Measurements from ENCODE around the gene TAAR1.

DNA sequence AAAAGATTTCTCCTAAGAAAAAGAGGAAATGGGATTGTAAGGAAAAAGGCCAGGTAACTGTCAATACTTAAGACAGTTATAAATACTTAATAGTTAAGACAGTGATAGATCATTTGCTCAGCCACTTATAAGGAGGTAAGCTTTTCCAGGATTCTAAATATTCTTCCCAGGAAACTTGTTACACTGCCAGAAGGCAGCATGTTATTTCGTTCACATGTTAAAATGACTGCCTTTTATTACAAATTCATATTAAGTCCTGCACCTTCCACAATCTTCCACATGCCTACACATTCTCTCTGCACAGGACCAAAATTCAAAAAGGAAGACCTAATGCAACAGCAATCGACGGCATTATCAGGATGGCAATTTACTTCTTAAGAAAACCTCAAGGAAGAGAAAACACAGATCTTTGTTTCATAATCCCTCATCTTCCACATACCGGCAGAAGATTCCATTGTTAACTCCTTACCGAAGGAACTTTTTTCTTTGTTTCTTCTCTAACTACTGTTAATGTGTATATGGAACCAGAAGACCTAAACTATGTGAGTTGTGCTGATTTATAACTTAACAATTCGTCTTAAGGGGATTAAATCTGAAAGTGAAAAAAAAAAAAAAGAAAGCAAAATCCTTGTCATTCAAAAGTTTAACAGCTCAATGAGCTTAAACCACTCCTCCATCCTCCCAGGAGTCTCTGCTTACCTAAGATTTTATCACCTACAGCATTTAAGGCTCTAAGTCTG, 35.7 kb downstream of the TAAR1 start:
- TF ChIP-seq SIN3A (IDR thresholded peaks at IDR 0.05; ENCODE audit: low read depth) (no peak), POLR2AphosphoS5 (IDR thresholded peaks at IDR 0.05; ENCODE audit: low read depth, low read length) (no peak)
- TF ChIP-seq, protein P1, sequence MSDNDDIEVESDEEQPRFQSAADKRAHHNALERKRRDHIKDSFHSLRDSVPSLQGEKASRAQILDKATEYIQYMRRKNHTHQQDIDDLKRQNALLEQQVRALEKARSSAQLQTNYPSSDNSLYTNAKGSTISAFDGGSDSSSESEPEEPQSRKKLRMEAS (IDR thresholded peaks at IDR 0.05), result no peak
